Measurements from ENCODE around the gene C2orf81. TPM values are rescaled to one million over a fixed set of nuclear protein-coding genes. Genes with fewer than 3 reads are reported as not detected.
"Not testable (repeated sequence)": the region's sequence is repeated elsewhere in the genome, so short reads cannot be mapped to it uniquely, and the experiment has no call there.

Gene C2orf81
- total RNA-seq, 1 experiment from 2014 or later: 1.4 TPM

GRCh38 chr2:74423231-74424095 lies 2.0 kb upstream of the C2orf81 start:
- DNase-seq (ENCODE audit: low read depth): no peak

GRCh38 chr2:74420443-74421103 lies 846 bp downstream of the C2orf81 start:
- not testable (repeated sequence) for DNase-seq (ENCODE audit: low read depth)

GRCh38 chr2:74420006-74420405 lies 1.4 kb downstream of the C2orf81 start:
- no peak for DNase-seq (ENCODE audit: low read depth)

DNA sequence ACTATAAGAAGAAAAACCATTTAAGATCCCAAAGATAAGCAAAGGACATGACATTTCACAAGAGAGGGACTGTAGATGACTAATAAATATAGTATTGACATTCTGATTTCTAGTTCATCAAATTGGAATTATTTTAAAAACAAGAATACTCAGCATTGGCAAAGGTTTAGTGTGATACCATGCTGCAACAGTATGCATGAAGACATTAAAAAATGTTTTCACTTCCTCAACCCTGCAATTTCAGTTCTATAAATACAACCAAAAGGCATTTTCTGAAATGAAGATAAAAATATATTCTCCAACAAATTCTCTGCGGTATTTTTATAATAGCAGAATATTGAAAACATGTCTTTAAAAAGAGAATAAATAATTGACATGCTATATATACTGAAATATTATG lies 2.1 kb downstream of the C2orf81 start:
- no peak for DNase-seq (ENCODE audit: low read depth)

GRCh38 chr2:74418312-74418711 lies 3.1 kb downstream of the C2orf81 start:
- no peak for DNase-seq (ENCODE audit: low read depth)

- no peak for DNase-seq (ENCODE audit: low read depth)
Observed at GRCh38 chr2:74417763-74418162, 3.7 kb downstream of the C2orf81 start.

DNA sequence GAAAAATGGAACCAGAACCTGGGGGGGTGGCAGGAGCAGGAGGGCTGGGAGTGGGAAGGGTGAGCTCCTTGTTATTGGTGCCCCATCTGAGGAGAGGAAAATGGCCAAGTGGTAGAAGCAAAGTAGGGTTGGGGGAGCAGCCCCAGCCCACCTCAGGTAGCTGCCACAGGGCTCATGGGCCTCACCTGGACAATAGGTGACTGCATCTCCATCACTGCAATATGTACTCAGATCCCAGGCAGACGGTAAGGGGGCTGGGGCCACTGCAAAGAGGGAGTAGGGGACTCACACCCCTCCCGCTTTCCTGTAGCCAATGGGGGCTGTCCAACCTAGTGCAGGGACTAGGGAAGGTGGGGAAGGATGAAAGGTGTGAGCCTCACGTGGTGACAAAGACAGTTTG lies 4.2 kb downstream of the C2orf81 start:
- no peak for DNase-seq (ENCODE audit: low read depth)

- no peak for DNase-seq (ENCODE audit: low read depth)
Observed at GRCh38 chr2:74416778-74417177, 4.6 kb downstream of the C2orf81 start.

DNA sequence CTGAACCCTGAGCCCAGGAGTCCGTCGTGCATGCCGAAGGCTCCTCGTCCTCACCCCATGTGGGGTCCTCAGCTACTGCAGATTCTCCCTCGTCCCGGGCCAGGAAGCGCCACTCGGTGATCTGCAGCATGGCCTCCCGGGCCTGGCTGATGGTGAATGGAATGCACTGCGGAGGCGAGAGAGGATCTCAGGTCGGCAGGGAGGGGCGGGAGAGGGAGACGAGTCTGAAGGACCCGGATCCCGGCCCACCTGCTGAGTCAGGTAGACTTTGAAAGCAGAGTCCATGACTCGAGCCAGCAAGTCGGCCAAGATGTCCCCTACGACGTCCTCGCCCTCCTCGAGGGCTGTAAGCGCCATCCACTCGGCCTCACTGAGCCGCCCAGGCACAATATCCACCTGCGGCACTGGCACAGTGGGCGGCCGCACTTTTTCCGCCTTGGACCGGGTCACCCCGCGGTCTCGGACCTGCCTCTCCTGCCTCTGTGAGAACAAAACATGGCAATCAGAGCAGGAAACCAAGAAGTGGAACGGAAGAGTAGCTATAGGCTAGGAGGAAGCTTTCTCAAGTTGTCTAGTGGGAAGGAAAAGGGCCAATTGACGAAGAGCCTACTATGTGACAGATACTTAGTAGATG lies 5.5 kb downstream of the C2orf81 start:
- no peak for DNase-seq (ENCODE audit: low read depth)

GRCh38 chr2:74414881-74415761 lies 6.3 kb downstream of the C2orf81 start:
- no peak for DNase-seq (ENCODE audit: low read depth)

GRCh38 chr2:74414441-74414840 lies 7.0 kb downstream of the C2orf81 start:
- DNase-seq (ENCODE audit: low read depth): no peak

- DNase-seq (ENCODE audit: low read depth): no peak
Observed at GRCh38 chr2:74413001-74413698, 8.3 kb downstream of the C2orf81 start.

GRCh38 chr2:74407682-74408081 lies 13.7 kb downstream of the C2orf81 start:
- DNase-seq (ENCODE audit: low read depth): no peak

GRCh38 chr2:74406035-74406434 lies 15.4 kb downstream of the C2orf81 start:
- peak; percentile 65 for DNase-seq (ENCODE audit: low read depth)

DNA sequence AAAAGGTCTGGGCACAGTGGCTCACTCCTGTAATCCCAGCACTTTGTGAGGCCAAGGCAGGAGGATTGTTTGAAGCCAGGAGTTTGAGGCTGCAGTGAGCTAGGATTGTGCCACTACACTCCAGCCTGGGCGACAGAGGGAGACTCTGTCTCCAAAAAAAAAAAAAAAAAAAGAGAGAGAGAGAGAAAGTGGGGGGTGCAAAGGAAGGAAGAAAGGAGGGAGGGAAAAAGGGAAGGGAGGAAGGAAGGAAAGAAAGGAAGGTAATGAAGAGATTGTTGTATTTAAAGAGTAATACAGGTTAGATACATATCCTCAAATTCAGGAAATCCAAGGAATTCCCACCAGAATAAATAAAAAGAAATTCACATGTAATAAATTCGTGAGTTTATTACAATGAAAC lies 19.5 kb downstream of the C2orf81 start:
- no peak for DNase-seq (ENCODE audit: low read depth)

DNA sequence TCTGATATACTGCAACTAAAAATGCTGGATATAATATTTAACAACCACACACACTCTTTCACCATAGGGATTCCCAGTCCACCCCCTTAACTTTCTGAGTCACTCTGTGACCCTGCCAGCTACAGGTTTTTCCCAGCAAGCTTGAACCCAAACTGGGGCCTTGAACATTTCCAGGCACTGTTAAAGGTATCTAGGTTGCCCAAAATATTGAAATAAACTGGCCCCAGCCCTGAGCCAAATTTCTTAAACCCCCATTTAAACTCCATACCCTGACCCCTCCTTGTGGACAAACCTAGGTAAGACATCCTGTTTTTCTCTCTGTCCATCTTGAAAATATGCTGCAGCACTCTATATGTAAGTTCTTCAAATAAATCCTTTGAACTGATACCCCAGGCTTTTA lies 21.6 kb downstream of the C2orf81 start:
- no peak for DNase-seq (ENCODE audit: low read depth)

- DNase-seq (ENCODE audit: low read depth): no peak
Observed at GRCh38 chr2:74396149-74396548, 25.3 kb downstream of the C2orf81 start.

GRCh38 chr2:74393525-74393924 lies 27.9 kb downstream of the C2orf81 start:
- DNase-seq (ENCODE audit: low read depth): no peak

GRCh38 chr2:74392449-74392743 lies 29.0 kb downstream of the C2orf81 start:
- no peak for DNase-seq (ENCODE audit: low read depth)

- peak; percentile 93 for DNase-seq (ENCODE audit: low read depth)
Observed at GRCh38 chr2:74391580-74392448, 29.6 kb downstream of the C2orf81 start.

Measured in Daoy (cell line).